ENCODE data around the gene MYO1F.
"Not testable (repeated sequence)": the region's sequence is repeated elsewhere in the genome, so short reads cannot be mapped to it uniquely, and the experiment has no call there.

MYO1F gene

DNA sequence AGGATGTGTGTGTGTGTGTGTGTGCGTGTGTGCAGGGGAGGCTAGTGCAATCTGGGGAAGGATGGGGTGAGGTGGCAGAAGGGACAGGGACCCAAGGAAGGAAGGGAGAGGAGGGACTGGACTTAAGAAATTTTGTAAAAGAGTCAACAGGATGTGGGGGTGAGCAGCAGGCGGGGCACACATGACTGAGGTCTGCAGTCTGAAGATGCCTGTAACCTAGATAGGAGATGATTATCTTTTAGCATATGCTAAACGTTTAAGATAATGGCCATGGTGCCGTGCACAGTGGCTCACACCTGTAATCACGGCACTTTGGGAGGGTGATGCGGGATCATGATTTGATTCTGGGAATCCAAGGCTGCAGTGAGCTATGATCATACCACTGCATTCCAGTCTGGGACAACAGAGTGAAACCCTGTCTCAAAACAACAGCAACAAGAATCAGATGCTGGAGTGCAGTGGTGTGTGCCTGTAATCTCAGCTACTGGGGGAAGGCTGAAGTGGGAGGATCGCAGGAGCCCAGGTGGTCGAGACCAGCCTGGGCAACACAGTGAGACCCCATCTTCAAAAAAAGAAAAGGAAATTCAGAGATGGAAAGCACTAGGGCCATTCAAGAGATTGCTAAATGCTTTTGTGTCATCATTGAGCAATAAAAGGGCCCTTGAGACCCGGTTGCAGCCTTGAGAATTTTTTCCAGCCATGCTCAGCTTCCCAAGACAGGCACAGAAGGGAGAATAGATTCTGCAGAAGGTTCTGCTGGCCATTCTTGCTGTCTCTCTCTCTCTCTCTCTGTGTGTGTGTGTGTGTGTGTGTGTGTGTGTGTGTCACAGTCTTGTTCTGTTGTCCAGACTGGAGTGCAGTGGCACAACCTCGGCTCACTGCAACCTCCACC, 59.4 kb downstream of the MYO1F start:
- no peak for DNase-seq (ENCODE audit: low spot score)

DNA sequence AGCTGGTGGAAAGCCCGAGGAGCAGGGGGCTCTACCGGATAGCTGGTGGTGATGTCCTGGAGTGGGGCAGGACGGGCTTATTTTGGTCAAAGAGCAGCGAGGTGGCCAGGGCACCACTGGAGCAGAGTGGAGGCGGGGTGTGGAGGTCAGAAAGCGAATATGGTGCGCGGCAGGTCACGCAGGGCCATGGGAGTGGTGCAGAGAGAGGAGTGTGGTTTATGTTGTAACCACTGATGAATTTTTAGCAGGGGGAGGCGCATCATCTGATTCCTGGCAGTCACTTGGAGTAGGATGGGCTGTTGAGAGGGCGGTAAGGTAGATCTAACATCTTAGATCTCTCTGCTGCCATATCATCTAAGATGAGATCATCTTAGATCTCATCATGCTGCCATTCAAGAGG, 61.9 kb downstream of the MYO1F start:
- DNase-seq (ENCODE audit: low spot score): no peak

DNA sequence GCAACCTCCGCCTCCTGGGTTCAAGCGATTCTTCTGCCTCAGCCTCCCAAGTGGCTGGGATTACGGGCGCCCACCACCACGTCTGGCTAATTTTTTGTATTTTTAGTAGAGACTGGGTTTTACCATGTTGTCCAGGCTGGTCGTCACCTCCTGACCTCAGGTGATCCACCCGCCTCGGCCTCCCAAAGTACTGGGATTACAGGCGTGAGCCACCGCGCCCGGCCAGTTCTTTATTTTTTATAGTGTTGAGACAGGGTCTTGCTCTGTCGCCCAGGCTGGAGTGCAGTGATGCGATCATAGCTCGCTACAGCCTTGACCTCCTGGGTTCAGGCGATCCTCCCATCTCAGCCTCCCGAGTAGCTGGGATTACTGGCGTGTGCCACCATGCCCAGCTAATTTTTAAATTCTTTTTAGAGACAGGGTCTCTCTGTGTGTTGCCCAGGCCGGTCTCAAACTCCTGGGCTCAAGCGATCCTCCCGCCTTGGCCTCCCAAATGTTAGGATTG, 62.7 kb downstream of the MYO1F start:
- not testable (repeated sequence) for DNase-seq (ENCODE audit: low spot score)

DNA sequence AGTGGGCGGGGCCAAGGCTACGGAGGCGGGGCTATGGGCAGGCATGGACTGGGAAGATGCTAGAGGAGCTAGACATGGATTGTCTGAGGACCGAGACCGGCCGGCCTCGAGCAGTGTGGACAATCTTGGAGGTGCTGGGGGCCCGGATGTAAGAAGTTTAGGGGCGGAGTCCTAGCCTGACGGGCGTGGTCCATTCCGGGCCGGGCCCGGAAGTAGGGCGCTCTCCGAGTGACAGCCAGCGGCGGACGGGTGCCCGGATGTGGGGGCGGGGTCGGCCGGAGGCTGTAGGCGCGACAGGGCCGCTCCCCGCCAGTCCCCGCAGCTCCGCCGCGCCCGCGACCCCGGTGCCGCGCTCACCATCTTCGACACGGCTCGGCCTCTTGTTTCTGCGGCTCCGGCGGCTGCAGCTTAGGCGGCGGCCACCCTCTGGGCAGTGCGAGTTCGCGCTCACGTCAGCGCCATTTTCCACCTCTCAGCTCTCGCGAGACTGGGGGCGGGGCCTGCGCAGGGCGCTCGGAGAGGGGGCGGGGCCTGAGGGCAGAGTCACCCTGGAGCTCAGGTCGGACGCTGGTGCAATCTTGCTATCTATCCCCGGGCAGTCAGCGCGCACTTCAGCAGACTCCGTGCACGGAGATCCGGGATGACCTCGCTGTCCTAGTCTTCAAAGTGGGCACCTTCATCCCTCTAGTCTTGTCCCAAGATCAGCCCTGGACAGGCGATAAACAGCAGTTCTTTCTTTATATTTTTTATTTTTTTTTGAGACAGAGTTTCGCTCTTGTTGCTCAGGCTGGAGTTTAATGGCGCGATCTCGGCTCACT, 63.3 kb downstream of the MYO1F start, which contains the start of gene ZNF414:
TSS of gene ZNF414 (minus strand) at position 481 of the 818 bp plus-strand sequence. CDS start at position 360, 121 bp downstream.
- peak; percentile 96 for DNase-seq (ENCODE audit: low spot score)

DNA sequence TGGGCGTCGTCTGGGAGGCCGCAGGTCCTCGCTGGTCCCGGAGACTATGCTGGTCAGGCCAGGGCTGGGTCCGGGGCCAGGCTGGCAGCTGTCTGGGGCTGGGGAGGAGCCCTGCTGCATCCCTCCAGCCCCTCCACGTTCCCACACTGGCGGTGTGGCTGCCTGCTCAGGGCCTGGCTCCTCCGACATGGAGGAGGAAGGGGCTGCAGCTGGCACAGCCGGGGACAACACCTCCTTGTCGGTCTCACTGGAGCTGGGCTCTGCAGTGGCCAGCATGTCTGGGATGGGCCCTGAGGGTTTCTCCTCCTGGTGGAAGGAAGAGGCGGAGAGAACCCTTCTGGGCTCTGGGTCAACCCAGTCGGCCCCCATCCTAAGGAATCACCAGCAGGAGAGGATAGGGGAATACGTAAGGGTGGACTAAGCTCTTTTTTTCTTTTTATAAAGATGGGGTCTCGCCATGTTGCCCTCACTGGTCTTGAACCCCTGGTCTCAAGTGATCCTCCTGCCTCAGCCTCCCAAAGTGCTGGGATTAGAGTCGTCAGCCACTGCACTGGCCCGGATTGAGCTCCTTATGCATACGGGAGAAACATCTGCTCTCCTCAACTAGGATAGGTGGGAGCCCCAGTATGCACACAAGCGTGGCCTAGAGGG, 64.1 kb downstream of the MYO1F start:
- no peak for DNase-seq (ENCODE audit: low spot score)

DNA sequence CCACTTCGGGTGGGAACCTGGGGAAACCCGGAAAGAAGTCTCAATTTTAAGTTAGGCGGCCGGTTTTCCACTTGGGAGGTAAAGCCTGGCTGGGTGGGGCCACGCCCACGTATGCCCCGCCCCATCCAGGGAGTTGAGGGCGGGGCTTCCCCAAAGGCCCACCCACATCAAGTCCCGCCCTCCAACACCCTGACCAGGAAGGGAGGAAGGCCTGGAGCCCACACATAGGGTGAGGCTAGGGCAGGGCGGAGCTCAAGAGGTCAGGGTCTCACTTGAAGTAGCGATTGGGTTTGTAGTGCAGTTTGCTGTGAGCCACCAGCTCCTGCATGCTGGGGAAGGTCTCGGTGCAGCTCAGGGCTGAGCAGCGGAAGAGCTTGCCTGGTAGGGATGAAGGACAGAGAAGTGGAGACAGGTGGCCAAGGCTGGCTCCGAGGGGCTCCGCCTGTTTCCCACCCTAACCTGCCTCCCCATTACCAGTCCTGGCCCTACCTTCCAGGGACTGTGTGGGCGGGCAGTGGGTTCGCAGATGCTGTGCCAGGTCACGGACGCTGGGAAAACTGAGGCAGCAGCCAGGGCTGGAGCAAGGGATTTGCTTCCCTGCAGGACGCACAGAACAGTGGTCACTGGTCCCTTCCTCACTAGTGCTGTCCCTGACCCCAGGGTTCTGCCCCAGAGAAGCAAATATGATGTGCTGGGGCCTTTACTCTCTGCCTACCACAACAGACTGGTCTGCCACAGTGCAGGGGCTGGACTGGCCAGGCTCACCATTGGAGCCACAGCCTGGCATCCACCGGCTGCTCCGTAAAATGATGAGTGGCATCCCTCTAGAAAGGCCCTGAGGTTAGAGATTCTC, 64.9 kb downstream of the MYO1F start:
- DNase-seq (ENCODE audit: low spot score): peak; percentile 56

DNA sequence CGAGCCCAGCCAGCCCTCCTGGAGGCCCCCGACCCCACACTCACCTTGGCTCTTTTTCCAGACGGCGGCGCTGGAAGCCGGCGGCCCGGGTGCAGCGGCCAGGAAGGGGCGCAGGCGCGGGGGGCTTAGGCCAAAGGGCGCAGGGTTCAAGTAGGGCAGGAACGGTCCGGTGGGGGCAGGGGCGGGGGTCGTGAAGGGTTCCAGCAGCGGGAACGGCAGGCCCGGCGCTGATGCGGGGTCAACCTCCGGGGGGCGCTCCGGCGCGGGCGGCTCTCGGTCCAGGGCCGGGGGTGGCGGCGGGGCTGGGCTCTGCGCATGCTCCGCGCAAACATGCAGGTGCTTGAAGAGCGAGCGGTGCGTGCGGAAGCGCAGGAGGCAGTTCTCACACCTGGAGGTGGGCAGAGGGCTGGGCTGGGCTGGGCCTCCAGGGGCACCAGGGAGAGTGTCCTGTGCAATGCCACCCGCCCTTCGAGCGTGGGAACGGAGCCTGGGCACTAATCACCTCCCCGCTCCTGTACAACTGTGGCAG, 65.6 kb downstream of the MYO1F start:
- no peak for DNase-seq (ENCODE audit: low spot score)

DNA sequence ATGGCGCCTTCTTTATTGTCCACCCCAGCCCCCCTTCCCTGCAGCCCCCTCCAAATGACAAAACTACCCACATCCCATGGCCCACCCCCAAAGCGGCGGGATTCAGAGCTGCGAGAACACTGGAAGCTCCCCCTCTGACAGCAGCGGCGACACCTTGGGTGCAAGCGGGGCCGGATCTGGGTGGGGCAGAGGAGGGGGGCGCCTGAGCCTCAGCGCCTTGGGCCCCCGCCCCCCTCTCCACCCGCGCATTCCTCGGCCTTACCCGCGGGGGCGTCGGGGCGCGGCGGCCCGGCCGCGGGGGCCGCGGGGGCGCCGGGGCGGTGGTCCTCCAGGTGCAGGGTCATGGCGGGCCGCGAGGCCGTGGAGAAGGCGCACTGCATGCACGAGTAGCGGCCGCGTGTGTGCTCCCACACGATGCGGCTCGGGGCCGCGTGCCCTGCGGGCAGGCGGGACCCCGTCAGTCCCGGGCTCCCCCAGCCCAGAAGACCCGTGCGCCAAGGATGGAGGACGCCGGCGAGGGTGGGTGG, 66.6 kb downstream of the MYO1F start:
- no peak for DNase-seq (ENCODE audit: low spot score)

DNA sequence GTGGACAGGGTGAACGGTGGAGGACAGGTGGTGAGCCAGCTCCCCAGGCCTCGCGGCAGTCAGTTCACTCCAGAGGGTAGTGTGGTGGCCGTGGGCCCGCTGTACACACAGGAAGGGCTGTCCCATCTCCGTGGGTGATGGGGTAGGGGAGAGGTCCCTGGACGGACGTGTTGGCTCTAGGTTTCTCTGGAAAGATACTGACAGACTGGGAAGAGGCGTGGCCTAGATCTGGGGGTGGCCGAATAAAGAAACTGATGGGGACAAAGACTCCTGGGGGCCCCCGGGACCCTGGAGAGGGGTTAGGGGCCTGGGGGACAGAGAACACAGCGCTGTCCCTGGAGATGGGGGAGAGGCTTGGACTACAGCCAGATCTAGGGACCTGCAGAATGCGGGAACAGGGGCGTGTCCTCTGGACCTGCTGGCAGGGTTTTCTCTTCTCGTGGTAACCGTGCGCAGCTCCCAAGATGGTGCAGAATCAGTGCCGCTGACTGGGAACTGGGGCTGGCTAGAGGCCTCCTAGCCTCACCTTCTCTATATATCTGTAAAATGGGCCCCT, 70.8 kb downstream of the MYO1F start:
- peak; percentile 63 for DNase-seq (ENCODE audit: low spot score)

DNA sequence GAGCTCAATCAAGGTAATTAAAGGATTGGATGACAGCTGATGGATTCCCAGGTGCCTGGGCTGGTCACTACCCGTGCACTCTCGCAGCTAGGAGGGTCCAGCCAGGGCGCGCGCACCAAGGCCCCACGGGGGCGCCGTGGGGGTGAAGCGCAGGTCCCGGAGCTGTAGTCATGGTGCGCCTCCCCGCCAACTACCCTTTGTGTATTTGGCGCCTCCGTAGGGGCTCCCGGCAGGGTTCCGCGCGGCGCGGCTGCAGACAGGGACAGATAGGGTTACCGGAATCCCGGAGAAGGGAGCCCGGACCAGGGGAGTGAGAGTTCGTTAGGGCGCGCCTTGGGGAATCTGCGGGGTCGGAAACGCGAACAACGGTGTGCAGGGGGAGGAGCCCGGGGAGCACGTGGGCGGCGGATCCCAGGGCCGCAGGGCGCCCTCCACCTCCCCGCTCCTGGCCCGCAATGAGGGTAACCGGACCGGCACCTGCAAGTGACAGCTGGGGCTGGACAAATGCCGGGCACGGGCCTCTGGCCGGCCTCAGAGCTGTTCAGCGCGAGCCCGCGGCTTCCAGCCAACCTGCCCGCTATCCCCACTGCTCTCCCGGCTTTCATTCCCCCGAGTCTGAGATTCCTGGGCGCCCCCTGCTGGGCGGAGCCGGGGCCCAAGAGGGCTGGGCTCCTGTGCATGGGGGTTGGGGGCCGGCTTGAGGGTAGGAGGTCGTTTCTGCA, 71.4 kb downstream of the MYO1F start:
- DNase-seq (ENCODE audit: low spot score): peak; percentile 77

DNA sequence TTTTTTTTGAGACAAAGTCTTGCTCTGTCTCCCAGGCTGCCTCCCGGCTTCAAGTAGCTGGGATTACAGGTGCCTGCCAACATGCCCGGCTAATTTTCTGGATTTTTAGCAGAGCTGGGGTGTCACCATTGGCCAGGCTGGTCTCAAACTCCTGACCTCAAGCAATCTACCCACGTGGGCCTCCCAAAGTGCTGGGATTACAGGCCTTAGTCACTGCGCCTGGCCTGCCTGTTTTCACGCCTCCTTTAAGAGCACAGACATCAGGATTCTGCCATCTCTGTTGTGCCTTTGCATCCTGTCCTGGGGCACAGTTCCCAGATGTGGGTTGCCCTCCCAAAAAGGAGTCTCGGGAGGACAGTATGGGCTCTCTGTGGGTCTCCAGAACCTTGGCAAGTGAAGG, 72.3 kb downstream of the MYO1F start:
- DNase-seq (ENCODE audit: low spot score): no peak

DNA sequence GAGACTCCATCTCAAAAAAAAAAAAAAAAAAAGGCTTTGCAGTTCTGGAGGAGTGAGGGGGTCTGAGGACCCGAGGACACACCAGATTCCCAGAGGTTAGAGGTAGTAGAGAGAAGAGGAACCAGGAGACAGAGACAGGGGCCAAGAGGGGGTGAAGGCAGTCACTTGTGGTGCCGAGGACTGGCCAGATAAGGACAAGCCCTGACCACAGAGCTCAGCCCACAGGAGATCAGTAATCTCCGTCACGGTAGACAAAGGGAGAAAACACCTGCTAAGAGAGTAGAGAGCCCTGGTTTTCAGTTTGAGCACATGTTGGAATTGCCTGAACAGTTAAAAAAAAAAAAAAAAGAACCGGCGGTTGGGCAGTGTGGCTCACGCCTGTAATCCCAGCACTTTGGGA, 73.1 kb downstream of the MYO1F start:
- DNase-seq (ENCODE audit: low spot score): no peak

DNA sequence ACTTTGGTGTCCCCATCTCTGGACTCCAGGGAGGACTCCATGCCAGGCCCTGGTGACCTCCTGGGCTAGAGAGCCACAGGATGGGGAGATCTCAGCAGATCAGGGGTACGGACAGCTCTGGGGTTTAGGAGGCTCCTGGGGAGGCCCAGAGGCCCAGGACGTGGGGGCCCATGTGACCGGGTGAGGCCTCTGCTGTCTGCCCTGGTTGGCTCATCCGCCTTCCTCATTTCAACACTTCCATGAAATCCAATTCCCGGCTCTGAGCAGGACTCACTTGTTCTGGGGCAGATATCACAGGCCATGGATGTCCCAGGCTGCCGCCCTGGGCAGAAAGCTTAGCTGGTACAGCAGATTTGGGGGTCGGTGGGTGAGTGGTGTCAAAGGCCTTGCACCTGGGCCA, 73.7 kb downstream of the MYO1F start:
- no peak for DNase-seq (ENCODE audit: low spot score)

- no peak for DNase-seq (ENCODE audit: low spot score)
Measured at GRCh38 chr19:8501981-8502380, 75.3 kb downstream of the MYO1F start.

GRCh38 chr19:8501516-8501915, 75.7 kb downstream of the MYO1F start:
- no peak for DNase-seq (ENCODE audit: low spot score)

DNA sequence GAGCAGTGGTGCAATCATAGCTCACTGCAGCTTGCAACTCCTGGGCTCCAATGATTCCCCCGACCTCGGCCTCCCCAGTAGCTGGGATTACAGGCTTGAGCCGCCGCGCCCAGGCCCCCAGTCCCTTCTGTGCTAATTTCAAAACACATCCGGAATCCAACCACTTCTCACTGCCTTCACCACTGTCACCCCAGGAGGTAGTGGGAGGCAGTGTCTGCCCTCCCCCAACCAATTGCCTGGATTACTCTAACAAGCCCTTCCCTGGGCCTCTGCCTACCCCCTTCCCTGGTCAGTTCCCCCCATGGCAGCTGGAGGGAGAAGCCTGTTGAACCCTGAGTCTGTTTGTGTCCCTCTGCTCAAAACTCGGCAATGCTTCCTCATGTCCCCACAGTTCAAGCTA, 77.1 kb downstream of the MYO1F start:
- no peak for DNase-seq (ENCODE audit: low spot score)

DNA sequence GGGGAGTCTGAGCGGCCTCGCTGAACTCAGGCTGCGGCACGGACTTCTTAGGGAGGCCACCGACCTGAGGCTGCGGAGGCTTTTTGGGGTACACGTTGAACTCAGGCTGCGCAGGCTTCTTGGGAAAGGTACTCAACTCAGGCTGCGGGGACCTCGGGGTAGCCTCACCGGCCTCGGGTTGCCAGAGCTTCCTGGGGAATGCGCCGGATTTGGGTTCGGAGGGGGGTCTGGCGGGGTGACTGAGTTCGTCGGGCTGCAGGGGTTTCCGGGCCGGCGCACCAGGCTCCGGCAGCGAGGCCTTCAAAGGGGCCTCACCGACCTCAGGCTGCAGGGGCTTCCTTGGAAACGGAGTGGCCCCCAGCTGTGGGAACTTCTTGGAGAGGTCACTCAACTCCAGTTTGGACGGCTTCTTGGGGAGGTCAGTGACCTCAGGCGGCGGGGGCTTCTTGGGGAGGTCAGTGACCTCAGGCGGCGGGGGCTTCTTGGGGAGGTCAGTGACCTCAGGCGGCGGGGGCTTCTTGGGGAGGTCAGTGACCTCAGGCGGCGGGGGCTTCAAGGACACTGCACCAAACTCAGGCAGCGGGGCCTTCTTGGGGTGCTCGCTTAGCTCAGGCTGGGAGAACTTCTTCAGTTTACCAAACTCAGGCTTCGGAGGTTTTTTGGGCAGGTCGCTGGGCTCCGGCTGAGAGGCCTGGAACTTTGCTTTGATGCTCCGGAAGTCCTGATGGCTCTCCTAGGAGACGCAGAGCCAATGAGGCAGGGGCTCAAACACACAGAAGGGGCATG, 78.0 kb downstream of the MYO1F start:
- no peak for DNase-seq (ENCODE audit: low spot score)

- DNase-seq (ENCODE audit: low spot score): no peak
Measured at GRCh38 chr19:8498295-8498694, 78.9 kb downstream of the MYO1F start.

DNA sequence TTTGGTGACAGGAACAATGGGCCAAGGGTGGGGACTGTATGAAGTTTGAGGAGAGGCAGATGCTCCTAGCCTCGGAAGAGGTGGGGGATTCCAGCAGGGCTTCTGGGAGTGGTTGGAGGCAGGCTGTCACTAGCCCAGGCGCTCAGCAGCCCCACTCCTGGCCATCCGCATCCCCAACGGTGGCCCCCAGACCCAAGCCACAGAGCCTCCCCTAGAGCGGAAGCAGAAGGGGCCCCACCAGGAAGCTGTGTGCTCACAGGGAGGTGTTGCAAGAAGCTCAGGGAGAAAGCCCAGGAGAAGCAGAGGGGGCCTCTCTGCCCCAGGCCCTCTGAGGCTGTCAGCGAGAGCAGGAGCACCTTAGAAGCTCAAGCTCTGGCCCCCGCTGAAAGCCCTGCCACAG, 83.1 kb downstream of the MYO1F start:
- no peak for DNase-seq (ENCODE audit: low spot score)

Data from cerebellar cortex (tissue), 1 donor.